ENCODE data around the gene RPLP2. TPM values are rescaled to one million over a fixed set of nuclear protein-coding genes. Genes with fewer than 3 reads are reported as not detected.
A peak's percentile ranks its signal among the peaks of the same experiment; 100 is the strongest.

Gene RPLP2
- total RNA-seq, 1 donor from 2014 or later, result 211 TPM

DNA sequence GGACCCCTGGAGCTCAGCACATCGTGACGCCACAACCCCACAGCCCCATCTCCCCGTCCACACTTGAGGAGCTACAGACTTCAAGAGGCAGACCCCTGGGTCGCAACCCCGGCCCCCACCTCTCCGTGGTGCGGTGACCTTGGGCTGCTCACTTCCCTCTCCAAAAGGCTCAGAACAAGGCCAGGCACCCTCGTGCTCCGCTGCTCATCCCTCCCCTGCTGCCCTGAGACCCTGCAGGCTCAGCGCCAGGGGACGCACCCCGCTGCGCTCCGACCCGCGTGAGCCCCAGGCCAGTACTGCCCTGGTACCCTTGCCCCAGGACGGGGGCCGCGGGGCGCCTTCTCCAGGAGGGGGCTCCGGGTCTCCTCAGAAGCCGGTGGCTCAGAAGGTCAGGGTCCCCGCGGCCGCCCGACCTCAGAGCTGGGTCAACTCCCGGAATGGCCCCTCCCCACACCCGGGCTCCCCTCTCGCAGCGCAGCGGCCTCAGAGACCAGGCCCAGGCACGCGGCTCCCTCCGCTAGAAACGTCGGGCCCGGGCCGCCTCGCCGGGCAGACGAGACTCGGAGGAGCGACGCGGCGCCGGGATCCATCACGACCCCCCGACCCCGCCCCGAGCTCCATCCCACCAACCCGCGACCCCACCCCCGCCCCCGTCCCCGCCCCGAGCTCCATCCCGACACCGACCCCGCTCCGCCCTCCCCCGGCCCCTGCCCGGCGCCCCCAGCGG is 33.0 kb upstream of the RPLP2 start:
- Histone ChIP-seq H3K27me3 (ENCODE audit: control insufficient read depth, insufficient read depth, low read length) (no peaks in the 10 kb centered on the region), H3K4me3 (ENCODE audit: low read depth, low read length) (peak overlapping the region; percentile 95), H3K36me3 (ENCODE audit: control insufficient read depth, insufficient read depth, low read length) (peaks cover 34% of the 10 kb centered on the region)
- FAIRE-seq, result no peak
- no peak for TF ChIP-seq CTCF (IDR thresholded peaks at IDR 0.05; ENCODE audit: insufficient read depth, low read length, severe bottlenecking)
- no peak for DNase-seq (ENCODE audit: low read depth)

DNA sequence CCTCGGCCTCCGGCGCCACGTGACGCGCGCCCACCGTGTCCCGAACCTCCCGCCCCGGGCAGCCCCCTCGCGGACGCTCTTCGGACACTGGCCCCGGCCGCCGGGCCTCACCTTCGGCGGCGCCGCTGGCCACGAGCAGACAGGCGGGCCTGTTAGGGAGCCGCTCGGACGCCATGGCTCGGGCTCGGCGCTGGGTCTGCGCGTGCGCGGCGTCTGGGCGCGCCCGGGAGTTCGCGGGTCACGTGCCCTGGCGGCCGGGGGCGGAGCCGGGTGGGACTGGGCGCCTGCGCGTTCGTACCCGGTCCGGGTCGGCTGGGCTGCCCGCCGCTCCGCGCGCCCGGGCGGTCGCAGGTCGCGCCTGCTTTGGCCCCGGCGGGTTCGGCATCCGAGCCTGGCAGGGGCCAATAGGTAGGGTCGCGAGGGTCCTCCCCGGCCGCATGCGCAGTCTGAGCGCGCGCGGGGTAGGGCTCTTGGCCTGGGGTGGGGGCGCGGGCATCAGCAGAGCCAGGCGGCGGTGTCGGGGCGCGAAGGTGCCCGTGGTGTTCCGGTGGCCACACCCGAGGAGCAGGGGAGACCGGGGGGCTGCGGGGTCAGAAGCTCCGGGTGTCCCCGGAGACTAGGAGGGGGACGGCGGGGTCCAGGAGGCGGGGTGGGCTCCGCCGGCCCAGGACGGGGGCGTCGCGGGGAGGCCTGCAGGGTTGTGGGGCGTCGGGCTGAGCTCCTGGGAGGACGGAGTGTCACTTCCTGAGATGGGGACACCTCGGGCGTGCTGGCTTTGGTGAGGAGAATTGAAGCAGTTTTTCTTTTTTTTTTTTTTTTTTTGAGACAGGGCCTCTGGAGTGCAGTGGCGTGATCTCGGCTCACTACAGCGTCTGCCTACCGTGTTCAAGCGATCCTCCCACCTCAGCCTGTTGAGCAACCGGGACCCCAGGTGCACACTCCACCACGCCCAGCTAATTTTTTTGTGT is 32.2 kb upstream of the RPLP2 start, which contains the start of gene GATD1:
Gene GATD1 (minus strand): TSS at position 200 of the 968 bp plus-strand sequence. CDS start 25 bp downstream, at position 175.
- no peaks in the 10 kb centered on the region for H3K27me3 ChIP-seq (ENCODE audit: control insufficient read depth, insufficient read depth, low read length)
- H3K4me3 ChIP-seq (ENCODE audit: low read depth, low read length), result peak within 1 kb of the TSS; percentile 95
- FAIRE-seq (no peak), DNase-seq (ENCODE audit: low read depth) (peak; percentile 66)
- no peak for TF ChIP-seq CTCF (IDR thresholded peaks at IDR 0.05; ENCODE audit: insufficient read depth, low read length, severe bottlenecking)
- H3K36me3 ChIP-seq (ENCODE audit: control insufficient read depth, insufficient read depth, low read length), result peaks cover 28% of the 10 kb centered on the region

- TF ChIP-seq CTCF (IDR thresholded peaks at IDR 0.05; ENCODE audit: insufficient read depth, low read length, severe bottlenecking), result no peak
- no peak overlapping the region for H3K4me3 ChIP-seq (ENCODE audit: low read depth, low read length)
- no peak for DNase-seq (ENCODE audit: low read depth)
- peaks cover 14% of the 10 kb centered on the region for H3K36me3 ChIP-seq (ENCODE audit: control insufficient read depth, insufficient read depth, low read length)
- FAIRE-seq, result no peak
- no peaks in the 10 kb centered on the region for H3K27me3 ChIP-seq (ENCODE audit: control insufficient read depth, insufficient read depth, low read length)
These were observed 30.5 kb upstream of the RPLP2 start for GRCh38 chr11:778976-779954.

DNA sequence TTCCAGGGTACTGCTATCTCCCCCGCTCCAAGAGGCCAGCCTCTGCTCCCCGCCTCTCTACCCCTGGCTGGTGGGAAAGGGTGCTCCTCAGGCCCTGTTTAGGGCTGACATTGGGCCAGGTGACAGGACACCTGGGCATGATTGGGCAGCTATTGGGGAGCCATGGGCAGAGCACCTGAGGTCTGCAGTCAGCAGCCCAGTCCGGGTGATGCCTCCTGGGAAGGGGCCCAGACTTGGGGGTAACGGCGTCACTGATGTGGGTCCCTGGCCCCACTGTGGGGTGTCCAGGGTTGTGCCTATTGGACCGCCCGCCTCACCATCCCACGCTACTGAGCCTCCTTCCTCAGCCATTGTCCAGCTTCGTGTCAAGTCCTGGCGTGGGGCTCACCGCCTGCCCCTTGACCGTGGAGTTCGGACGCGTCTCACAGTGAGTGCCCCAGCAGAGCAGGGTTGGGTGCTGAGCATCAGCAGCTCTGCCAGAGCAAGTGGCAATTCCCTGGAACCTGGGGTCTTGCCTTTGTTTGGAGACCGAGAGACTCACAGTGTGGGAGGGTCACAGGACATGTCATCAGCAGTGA is 29.7 kb upstream of the RPLP2 start:
- FAIRE-seq, result no peak
- Histone ChIP-seq H3K36me3 (ENCODE audit: control insufficient read depth, insufficient read depth, low read length) (peaks cover 10% of the 10 kb centered on the region), H3K27me3 (ENCODE audit: control insufficient read depth, insufficient read depth, low read length) (no peaks in the 10 kb centered on the region), H3K4me3 (ENCODE audit: low read depth, low read length) (no peak overlapping the region)
- DNase-seq (ENCODE audit: low read depth), result no peak
- TF ChIP-seq CTCF (IDR thresholded peaks at IDR 0.05; ENCODE audit: insufficient read depth, low read length, severe bottlenecking), result no peak

All from bronchial epithelial cell (primary cell).